GM19463 (cell line): ENCODE results near the gene SHH.
"Not testable (repeated sequence)": the region's sequence is repeated elsewhere in the genome, so short reads cannot be mapped to it uniquely, and the experiment has no call there.

Experiments used
- ATAC-seq: cut with Tn5 transposase; IDR thresholded peaks from one replicate; pipeline ENCODE4 v1.9.1; 2021; ENCODE audit warnings: mild to moderate bottlenecking, moderate library complexity; ENCODE audit not compliant: unreplicated experiment

Gene SHH

GRCh38 chr7:155843426-155844018, 31.3 kb upstream of the SHH start:
- no peak for ATAC-seq

GRCh38 chr7:155842496-155843265, 30.4 kb upstream of the SHH start:
- no peak for ATAC-seq

- ATAC-seq: no peak
Observed at GRCh38 chr7:155840909-155841308, 28.6 kb upstream of the SHH start.

GRCh38 chr7:155840262-155840885, 28.1 kb upstream of the SHH start:
- no peak for ATAC-seq

- no peak for ATAC-seq
Observed at GRCh38 chr7:155839461-155839860, 27.2 kb upstream of the SHH start.

GRCh38 chr7:155838312-155838711, 26.0 kb upstream of the SHH start:
- not testable (repeated sequence) for ATAC-seq

- no peak for ATAC-seq
Observed at GRCh38 chr7:155837126-155837479, 24.8 kb upstream of the SHH start.

GRCh38 chr7:155836216-155837125, 24.2 kb upstream of the SHH start:
- ATAC-seq: no peak

GRCh38 chr7:155835446-155836215, 23.4 kb upstream of the SHH start:
- ATAC-seq: no peak

GRCh38 chr7:155834486-155835048, 22.3 kb upstream of the SHH start:
- no peak for ATAC-seq

GRCh38 chr7:155833651-155834050, 21.4 kb upstream of the SHH start:
- no peak for ATAC-seq

GRCh38 chr7:155832581-155832981, 20.3 kb upstream of the SHH start:
- ATAC-seq: no peak

GRCh38 chr7:155831807-155832524, 19.7 kb upstream of the SHH start:
- no peak for ATAC-seq

GRCh38 chr7:155830961-155831806, 18.9 kb upstream of the SHH start:
- ATAC-seq: no peak

GRCh38 chr7:155829796-155830470, 17.7 kb upstream of the SHH start:
- ATAC-seq: no peak

- ATAC-seq: no peak
Observed at GRCh38 chr7:155825336-155825735, 13.1 kb upstream of the SHH start.

GRCh38 chr7:155824227-155824886, 12.1 kb upstream of the SHH start:
- no peak for ATAC-seq

- ATAC-seq: no peak
Observed at GRCh38 chr7:155821851-155822250, 9.6 kb upstream of the SHH start.
